ENCODE measurements around the gene BTN3A1. TPM values are rescaled to one million over a fixed set of nuclear protein-coding genes. Genes with fewer than 3 reads are reported as not detected.

BTN3A1 gene
- total RNA-seq, 1 donor from 2014 or later, result 9.7 TPM

- H3K27me3 ChIP-seq, result no peaks in the 10 kb centered on the region
- Mint-ChIP-seq H3K36me3 (no peaks in the 10 kb centered on the region), H3K27ac (no peak overlapping the region), H3K4me1 (no peaks in the 10 kb centered on the region), H3K9me3 (no peaks in the 10 kb centered on the region), H3K4me3 (no peak overlapping the region), H3K27me3 (ENCODE audit: insufficient read depth, low read depth) (no peaks in the 10 kb centered on the region)
- H4K20me1 ChIP-seq (ENCODE audit: low read depth), result no peaks in the 10 kb centered on the region
- no peaks in the 10 kb centered on the region for H3K79me2 ChIP-seq (ENCODE audit: low read depth)
- no peaks in the 10 kb centered on the region for H3K9me3 ChIP-seq (ENCODE audit: low read depth)
- H3K4me1 ChIP-seq, result no peaks in the 10 kb centered on the region
- H3K4me2 ChIP-seq, result no peak overlapping the region
- H3K9ac ChIP-seq, result no peak overlapping the region
- H3K27ac ChIP-seq, result no peak overlapping the region
- no peak overlapping the region for H2AFZ ChIP-seq (replicated peaks)
- DNase-seq (ENCODE audit: low spot score), result no peak
- H3F3A ChIP-seq (ENCODE audit: low read depth), result no peaks in the 10 kb centered on the region
- no peak overlapping the region for H3K4me3 ChIP-seq
- H3K36me3 ChIP-seq, result no peaks in the 10 kb centered on the region
- TF ChIP-seq EZH2phosphoT487 (IDR thresholded peaks at IDR 0.05) (no peak), EZH2 (IDR thresholded peaks at IDR 0.05) (no peak), CTCF (IDR thresholded peaks at IDR 0.05) (no peak)
Observed at GRCh38 chr6:26445934-26446667, 44.0 kb downstream of the BTN3A1 start.

DNA sequence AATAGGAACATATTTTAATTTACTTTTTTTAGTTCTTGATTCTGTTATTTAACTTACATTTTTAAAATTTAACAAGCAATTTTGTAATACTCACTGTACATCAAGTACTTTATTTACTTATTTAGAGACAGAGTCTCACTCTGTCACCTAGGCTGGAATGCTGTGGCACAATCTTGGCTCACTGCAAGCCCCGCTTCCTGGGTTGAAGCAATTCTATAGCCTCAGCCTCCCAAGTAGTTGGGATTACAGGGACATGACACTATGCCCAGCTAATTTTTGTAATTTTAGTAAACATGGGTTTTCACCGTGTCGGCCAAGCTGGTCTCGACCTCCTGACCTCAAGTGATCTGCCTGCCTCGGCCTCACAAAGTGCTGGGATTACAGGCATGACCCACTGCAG is 45.2 kb downstream of the BTN3A1 start:
- Mint-ChIP-seq H3K27ac (no peak overlapping the region), H3K9me3 (no peaks in the 10 kb centered on the region), H3K4me3 (no peak overlapping the region), H3K4me1 (no peaks in the 10 kb centered on the region), H3K36me3 (no peaks in the 10 kb centered on the region), H3K27me3 (ENCODE audit: insufficient read depth, low read depth) (no peaks in the 10 kb centered on the region)
- Histone ChIP-seq H3K36me3 (no peaks in the 10 kb centered on the region), H3K9ac (no peak overlapping the region), H3K9me3 (ENCODE audit: low read depth) (no peaks in the 10 kb centered on the region), H3K27me3 (no peaks in the 10 kb centered on the region), H3K4me1 (no peaks in the 10 kb centered on the region), H3K27ac (no peak overlapping the region), H3F3A (ENCODE audit: low read depth) (no peaks in the 10 kb centered on the region), H2AFZ (replicated peaks) (no peak overlapping the region), H3K79me2 (ENCODE audit: low read depth) (no peaks in the 10 kb centered on the region), H3K4me2 (no peak overlapping the region), H4K20me1 (ENCODE audit: low read depth) (no peaks in the 10 kb centered on the region), H3K4me3 (no peak overlapping the region)
- TF ChIP-seq EZH2 (IDR thresholded peaks at IDR 0.05), result no peak
- TF ChIP-seq EZH2phosphoT487 (IDR thresholded peaks at IDR 0.05), result no peak
- TF ChIP-seq CTCF (IDR thresholded peaks at IDR 0.05), result no peak
- no peak for DNase-seq (ENCODE audit: low spot score)

- DNase-seq (ENCODE audit: low spot score), result no peak
- no peaks in the 10 kb centered on the region for H3K36me3 ChIP-seq
- H3K4me3 ChIP-seq, result no peak overlapping the region
- no peak overlapping the region for H3K27ac ChIP-seq
- no peak overlapping the region for H3K4me2 ChIP-seq
- Mint-ChIP-seq H3K4me1 (no peaks in the 10 kb centered on the region), H3K4me3 (no peak overlapping the region), H3K9me3 (no peaks in the 10 kb centered on the region), H3K36me3 (no peaks in the 10 kb centered on the region), H3K27me3 (ENCODE audit: insufficient read depth, low read depth) (no peaks in the 10 kb centered on the region), H3K27ac (peak overlapping the region; percentile 5)
- H3F3A ChIP-seq (ENCODE audit: low read depth), result no peaks in the 10 kb centered on the region
- H3K9ac ChIP-seq, result no peak overlapping the region
- H3K79me2 ChIP-seq (ENCODE audit: low read depth), result no peaks in the 10 kb centered on the region
- TF ChIP-seq CTCF (IDR thresholded peaks at IDR 0.05) (no peak), EZH2phosphoT487 (IDR thresholded peaks at IDR 0.05) (no peak), EZH2 (IDR thresholded peaks at IDR 0.05) (no peak)
- H3K27me3 ChIP-seq, result no peaks in the 10 kb centered on the region
- no peaks in the 10 kb centered on the region for H3K4me1 ChIP-seq
- H4K20me1 ChIP-seq (ENCODE audit: low read depth), result no peaks in the 10 kb centered on the region
- no peaks in the 10 kb centered on the region for H3K9me3 ChIP-seq (ENCODE audit: low read depth)
- H2AFZ ChIP-seq (replicated peaks), result no peak overlapping the region
Observed at GRCh38 chr6:26450240-26450639, 48.2 kb downstream of the BTN3A1 start.
